Measurements from ENCODE around the gene CLINT1.

The CLINT1 gene

DNA sequence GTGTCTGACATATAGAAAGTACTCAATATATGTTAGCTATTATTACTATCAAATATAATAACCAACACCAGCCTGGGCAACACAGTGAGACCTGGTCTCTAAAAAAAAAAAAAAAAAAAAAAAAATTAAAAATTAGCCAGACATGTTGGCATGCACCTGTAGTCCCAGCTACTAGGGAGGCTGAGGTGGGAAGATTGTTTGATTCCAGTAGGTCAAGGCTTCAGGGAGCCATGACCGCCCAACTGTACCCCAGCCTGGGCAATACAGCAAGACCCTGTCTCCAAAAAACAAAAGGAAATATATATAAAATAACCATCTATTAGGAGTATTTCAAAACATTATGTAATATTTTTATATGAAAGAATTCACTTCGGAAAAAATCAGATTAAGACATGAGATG is 40.6 kb downstream of the CLINT1 start:
- no peak for DNase-seq

DNA sequence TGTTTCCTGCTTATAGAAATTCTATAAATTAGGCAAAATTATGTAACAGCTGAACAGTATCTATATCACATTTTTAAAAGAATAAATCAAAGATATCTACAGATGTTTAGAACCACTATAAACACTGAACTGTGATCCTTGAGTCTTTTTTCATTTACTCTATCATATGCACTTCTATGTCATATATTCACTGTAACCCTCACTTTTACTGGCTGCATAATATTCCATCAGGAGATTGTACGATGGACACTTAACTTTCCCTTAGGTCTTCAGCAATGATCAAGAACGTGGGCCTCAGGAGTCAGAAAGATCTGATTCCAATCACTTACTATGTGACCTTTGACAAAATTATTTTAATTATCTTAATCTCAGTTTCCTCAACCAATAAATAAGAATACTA is 41.0 kb downstream of the CLINT1 start:
- no peak for DNase-seq

DNA sequence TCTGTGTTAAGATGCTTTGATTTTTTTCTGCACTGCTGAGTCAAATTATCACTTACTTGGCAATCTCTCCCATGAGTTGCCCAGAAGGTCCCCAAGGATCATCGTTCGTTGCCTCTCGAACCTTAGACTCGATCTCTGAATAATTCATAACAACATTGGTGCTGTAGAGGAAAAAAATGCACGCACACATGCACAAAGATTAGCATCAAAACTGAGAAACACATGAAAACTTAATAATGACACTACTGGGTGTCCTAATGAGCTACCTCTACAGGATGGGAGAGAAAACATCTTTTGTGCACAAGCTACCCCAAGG is 41.6 kb downstream of the CLINT1 start:
- DNase-seq: no peak

DNA sequence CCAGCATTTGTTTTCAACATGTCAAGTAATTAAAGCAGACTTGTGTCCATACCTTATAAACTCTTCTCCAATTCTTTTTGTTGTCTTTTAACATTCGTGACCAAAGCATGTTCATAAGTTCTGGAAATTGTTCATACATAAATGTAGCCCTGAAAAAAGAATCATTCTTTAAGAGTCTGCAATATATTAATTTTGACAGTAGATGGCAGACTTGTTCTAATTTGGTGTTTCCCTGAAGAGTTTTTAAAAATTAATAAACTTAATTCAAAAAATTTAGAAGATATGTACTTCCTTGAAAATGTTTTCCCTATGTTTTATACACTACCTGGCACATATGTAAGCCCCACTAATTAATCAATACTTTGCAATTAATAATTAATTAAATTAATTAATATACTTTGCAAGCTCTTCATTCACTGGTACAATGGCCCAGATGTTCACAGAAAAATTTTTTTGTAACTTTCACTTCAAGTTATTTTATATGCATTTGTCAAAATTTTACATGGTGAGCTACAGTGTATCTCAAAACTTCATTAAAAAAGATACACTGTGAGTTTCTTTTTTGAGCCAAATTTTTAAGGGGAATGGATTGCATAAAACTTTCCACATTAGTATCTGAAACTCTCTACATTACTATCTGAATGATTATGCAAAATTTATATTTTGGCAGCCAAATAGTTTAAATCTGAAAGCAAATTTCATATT is 42.1 kb downstream of the CLINT1 start:
- DNase-seq: no peak

DNA sequence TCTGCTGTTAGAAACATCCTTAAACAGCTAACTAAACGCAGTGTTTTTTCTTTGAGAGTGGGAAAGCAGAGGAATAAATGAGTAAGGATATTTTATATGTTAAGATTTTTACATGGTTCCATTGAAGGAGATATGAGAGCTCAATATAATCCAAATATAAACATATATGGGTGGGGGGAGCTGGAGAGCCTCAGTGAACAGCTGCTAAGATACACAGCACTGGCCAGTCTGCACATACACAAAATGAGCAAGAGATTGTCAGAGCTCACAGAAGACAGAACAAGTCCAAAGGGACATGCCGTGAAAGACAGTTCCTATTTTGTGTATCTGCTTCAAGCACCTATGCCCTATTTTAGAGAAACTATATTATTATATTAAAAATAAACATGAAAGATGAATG is 46.9 kb downstream of the CLINT1 start:
- DNase-seq: no peak

DNA sequence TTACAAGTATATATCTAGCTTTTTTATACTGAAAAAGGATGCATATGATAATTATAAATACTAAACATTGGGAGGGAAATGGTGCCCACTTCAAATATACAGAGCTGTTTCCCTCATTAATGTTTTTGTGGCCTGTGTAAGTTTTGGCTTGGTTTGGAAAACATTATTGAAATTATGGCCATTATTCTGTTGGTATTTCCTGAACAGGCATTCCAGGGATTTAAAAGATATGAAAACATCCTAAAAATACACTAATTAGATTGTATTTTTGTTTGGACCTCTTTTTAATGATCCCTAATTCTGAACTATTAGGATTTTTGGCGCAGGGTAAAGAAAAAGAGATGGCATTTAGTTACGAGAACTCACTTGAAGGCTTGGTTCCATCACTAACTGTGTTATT is 50.9 kb downstream of the CLINT1 start:
- DNase-seq: no peak

DNA sequence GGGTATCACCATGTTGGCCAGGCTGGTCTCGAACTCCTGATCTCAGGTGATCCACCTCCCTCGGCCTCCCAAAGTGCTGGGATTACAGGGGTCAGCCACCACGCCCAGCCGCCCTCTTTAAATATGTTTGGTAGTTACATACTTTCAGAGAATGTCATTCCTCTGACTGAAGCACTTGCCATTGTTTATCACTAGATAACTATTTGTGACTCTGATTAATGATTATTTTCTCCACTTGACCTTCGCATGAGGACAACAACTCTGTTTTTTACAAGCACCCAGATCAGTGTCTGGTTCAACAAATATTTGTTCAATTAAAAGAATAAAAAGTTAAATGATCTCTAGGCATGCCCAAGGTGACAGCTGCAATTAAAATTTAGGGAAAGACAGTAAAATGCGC is 56.2 kb downstream of the CLINT1 start:
- no peak for DNase-seq

DNA sequence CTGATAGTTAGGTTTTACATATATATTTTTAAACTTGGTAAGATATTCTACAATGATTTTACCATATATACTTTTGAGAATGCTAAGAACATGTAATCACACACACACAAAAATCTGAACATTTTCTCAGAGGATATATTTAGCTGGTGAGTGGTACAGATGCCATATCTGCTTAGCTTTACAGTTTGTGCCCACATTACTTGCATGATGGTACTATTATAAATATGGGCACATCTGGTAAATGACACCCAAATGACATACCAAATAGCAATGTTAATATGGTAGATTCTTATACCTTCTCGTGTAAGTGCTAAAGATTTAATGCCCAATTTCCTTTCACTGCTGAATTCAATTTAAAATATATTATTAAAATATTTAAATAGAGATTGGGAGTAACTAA is 58.8 kb downstream of the CLINT1 start:
- no peak for DNase-seq

DNA sequence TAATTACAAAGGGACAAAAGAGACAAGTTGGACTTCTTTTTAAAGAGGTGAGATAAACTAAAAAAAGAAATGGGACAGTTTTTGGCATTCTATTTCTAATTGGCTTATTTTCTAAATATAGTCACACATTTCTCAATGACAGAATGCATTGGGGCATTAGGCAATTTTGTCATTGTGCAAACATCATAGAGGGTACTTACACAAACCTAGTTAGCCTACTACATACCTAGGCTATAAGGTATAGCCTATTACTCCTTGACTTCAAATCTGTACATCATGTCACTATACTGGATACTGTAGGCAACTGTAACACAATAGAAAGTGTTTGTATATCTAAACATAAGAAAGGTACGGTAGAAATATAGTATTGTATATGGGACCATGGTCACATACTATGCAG is 59.4 kb downstream of the CLINT1 start:
- DNase-seq: no peak

DNA sequence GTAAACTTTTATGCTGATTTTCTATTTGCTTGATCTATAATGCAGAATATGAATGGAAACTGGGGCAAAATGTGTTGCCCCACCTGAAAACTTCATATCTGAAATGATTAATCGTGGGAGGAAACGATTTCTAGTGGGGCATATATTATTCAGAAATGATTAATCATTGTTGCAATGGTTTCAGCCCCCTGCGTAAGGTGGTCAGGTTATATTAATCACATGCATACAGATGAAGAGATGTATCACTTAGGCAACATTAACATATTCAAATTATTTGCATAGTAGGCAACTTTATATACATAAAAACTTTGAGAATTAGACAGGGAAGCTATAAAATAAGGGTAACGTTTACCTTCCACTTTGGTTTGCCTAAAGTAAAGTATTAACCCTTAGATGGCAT is 65.6 kb downstream of the CLINT1 start:
- DNase-seq: peak; percentile 28

DNA sequence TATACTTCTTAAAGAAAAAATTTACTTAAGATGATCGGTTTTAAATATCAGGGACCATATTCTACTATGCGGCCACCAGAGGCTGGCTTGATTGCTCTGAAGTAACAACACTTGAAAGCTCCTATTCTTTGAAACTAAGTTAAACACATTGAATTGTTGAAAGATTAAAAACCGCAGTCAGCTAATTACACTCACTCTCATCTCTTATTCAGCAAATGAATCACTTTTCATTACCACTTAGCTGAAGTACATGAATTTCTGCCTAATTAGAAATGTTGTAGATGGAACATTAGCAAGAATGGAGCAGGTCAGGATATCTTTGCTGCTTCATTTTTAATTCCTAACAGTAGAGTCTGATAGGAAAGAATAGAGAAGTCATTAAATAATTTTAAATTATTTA is 73.1 kb downstream of the CLINT1 start:
- no peak for DNase-seq

DNA sequence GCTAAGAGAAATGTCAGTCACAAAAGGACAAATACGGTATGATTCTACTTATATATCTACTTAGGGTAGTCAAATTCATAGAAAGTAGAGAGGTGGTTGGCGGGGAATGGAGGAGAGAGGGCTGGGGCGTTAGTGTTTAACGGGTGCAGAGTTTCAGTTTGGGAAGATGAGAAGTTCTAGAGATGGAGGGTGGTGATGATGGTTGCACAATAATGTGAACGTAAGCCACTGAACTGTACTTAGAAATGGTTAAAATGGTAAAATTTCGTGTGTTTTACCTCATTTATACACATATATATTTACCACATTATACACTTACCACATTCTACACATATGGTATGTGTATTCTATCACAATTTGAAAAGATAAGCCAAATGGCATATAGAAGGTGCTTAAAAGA is 79.7 kb downstream of the CLINT1 start:
- no peak for DNase-seq

DNA sequence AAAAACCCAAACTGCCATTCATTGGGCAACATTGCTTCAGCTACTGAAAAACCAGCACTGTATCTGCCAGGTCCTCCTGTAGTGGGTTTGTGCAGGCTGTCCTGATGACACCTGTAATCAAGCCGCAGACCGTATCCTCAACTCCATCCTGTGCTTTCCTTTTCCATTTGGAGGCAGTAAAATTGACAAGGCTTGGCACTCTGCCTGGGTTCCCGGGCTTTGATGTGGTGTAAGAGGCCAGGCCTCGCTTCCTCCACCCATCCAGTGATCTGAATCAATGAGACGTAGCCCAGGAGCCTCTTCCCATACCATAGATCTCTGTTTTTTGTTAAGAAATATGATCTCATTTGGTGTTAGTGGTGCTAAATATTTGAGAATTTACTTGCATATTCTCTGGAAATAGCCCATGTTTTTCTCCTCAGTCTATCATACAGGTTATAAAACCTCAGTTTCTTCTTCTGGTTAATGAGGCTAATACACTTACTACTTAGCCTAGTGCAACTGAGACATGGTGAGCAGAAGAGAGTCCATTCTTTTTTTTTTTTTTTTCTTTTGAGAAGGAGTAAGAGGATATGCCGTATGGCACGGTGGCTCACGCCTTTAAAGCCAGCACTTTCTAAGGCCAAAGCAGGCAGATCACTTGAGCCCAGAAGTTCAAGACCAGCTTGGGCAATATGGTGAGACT is 80.7 kb downstream of the CLINT1 start:
- DNase-seq: no peak

DNA sequence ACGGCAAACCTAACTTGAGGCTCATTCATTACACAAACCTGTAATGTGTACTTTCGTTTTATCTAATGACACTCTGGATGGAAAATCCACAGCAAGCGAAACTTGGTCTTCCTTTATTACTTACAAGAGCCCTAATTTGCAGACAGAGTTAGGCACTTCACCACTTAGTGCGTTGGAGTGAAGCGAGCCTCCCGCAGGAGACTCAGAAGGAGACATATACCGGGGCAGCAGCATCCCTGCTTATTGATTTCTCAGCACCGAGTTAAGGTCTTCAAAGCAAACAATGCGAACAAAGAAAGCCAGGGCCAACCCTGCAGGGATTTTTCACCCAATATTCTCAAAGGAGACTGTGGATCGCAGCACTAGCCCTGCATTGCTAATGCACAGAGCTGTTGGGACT is 86.8 kb downstream of the CLINT1 start:
- no peak for DNase-seq

DNA sequence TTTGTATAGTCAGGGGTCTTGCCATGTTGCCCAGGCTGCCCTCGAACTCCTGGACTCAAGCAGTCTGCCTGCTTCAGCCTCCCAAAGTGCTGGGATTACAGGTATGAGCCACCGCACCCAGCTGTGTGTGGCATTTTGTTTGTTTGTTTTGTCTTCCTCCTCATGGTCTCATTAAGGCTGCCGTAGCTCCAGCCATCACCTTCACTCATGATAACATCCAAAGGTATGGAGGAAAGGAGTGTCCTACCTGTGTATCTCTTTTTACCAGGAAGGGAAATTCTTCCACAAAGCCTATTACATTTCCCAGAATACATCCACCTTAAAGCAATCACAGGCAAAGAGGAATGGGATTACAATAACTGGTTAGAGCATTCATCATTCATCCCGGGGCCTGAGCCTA is 88.3 kb downstream of the CLINT1 start:
- DNase-seq: no peak

DNA sequence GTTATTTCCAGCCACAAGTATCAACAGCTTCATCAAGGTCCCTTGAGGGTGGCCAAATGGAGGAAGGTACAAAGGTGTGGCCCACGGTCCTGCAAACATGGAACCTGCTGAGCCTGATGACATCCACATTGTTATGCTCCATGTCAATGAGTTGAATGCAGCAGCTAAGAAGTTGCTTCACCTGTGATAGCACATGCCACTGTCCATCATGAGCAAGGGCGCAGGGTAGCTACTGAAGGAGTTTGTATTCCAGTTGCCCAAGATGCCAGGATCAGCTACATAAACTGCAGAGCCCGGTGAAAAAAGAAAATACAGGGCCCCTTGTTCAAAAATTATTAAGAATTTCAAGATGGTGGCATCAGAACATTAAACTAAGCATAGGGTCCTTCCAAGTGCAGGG is 91.3 kb downstream of the CLINT1 start:
- no peak for DNase-seq

DNA sequence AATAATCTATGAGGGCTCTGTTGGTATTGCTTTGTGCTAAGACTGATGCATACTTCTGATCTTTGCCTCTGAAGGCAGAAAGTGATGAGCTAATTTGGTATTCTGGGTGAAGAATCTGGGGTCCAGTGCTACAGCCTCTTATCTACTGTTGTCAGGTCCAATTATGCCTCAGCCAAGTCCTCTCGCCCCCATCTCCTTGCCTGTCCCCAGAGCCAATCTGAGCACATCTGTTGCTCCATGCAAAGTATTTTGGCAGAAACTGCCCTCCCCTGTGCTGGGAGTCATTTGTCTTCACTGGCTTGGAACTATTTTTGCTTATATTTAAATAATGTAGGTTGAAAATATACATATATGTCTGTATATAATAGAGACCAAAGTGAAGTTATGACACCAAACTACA is 92.0 kb downstream of the CLINT1 start:
- peak; percentile 60 for DNase-seq

DNA sequence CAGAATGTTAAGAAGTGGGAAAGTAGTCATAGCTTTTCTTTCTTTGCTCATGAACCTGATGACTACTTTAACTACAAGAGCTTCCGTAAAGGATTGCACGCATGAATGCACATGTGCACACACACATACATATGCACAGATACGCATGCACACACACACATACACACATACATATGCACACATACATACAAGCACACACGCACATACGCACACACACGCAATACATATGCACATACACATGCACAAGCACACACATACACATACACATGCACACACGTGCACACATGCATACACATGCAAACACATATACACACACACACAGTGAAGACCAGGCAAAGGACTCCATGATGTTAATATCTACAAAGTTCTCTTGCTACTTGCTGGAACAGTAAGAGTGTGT is 92.5 kb downstream of the CLINT1 start:
- peak; percentile 54 for DNase-seq

DNA sequence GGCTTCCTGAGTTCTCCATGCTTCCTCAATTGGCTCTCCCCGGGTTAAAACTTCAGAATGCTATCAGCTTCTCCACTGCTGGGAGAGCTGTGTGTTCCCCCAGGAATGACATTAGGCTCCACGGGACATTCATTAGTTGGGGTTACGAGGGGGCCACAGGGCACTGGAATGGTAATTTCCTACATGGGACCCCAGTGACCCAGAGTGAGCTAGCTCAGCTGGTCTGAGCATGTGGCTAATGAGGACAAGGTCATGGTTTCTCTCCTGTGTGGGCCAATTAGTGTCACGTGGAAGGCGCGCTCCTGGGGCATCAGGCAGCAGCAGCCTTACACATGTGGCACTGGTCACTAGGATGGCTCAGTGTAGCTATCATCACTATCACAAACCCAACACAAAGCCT is 94.4 kb downstream of the CLINT1 start:
- no peak for DNase-seq

DNA sequence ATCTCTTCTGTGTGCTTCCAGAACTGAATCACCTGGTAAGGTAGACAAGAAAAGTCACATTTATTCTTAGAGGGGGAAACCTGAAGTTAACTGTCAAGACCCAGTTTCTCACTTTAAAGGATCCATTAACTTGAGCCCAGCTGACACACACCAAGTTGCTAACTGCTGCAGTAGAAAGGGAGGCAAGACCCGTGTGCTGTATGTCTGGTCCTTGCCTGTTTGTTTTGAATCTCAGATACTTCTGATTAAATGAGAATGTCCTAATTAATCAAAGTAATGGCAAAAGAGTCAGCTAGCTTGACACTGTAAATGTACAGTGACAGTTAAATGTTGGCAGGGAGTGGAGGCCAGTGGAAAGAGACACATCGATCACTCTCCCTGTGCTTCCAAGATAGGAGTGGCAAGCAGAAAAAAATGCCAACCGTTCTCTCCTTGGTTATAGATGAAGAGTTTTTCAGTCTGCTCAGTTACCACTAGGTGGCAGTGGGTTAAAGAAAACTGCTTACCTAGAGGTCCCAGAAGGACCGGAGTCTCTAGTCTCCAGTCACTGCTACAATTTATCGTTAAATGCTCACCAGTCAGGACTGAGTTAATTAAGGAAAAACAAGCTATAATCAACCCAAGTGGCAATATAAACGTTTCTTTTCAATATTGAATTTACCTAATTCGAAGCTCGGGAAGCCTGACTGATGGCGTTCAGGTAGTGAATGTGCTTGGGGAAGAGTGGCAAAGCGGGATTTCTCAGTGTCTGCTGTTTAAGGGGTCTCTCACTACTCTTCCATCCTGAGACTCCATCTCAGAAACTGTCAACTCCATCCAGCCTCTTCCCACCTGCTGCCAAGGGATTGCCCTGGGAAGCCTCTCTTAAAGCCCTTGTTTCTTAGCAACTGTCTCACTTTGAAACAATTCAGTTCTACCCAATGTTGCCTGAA is 97.0 kb downstream of the CLINT1 start:
- DNase-seq: peak; percentile 74

DNA sequence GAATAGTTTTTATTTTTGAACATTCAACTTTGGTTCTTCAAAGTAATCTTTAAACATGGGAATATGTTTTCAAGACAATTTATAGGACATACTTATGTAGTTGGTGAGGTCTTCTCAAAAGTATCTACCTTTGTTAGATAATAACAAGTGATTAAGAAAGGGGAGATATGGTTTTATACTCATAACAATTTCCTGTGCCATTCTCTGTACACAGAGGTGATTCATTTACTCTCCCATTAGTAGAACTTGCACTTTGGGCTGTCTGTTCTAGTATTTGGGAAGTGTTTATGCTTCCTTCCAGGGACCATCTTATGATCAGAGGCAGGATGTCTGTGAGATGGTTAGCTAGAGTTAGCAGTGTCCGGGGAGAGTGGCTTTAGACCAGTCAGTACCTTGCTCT is 100.2 kb downstream of the CLINT1 start:
- no peak for DNase-seq

DNA sequence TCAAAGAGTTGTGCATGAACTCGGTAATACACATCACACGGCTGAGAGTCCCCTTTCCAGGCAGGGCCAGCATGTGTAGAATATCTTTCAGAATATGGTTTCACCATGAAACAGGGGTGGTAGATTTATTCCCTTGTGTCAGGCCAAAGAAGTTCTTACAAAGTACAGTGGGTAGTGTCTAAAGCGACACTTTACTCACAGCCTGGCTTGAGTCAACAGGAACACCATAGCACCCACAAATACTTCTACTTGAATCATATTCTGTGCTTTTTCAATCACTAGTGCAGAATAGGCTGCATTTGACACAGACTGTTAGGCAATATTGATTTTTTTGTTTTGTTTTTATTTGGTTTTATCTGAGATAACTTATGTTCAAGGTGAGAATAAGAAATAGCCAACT is 102.8 kb downstream of the CLINT1 start:
- DNase-seq: no peak

DNA sequence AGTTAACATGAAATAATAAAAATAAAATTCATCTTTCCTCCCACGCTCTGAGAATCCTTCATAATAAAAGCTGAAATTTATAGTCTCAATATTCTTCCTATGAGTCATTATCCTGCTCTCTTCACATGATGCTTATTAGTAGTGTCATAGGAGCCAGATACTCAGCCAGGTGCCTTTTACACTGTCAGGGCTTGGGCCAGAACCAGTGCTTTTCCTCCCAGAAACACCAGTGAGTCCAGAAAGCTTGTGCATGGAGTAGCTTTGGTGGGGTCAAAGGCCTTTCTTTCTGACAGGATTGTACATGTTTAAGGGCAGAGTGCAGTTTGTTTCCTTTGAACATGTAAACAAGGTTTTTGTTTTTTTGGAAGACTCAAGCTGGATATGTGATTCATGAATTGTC is 108.6 kb downstream of the CLINT1 start:
- no peak for DNase-seq

DNA sequence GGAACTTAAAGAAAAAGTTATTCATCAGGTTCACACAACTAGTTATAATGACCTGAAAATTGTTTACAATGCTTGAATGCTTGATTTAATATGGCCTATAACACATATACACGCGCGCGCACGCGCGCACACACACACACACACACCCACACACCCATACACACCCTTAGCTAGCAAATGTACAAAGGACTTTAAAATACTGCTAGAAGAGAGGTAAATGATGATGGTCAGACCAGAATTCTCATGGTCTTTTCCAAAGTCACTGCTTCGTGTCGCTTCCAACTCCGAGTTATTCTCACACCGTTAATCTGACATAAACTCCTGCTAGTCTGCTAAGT is 109.5 kb downstream of the CLINT1 start:
- no peak for DNase-seq
